Caco-2 (cell line): ENCODE measurements around the gene FBXO17. TPM values are rescaled to one million over a fixed set of nuclear protein-coding genes. Genes with fewer than 3 reads are reported as not detected.

ENCODE experiments used
- BruUV-seq: library from RNA; stranded (reverse); fragments of 400-500 nt; replicated peaks from 2 replicates; lab custom pipeline; 2021; lab: Mats Ljungman, UMichigan
- CTCF ChIA-PET: fragments of 300-600 bp; sonication (Branson Sonifier 250); formaldehyde crosslinking; loops from one replicate; lab custom pipeline; 2022; ENCODE audit warnings: antibody characterized with exemption; lab: Charles Lee
- POLR2A ChIA-PET: fragments of 300-600 bp; sonication (Branson Sonifier 250); formaldehyde crosslinking; loops from one replicate; lab custom pipeline; 2022; ENCODE audit warnings: antibody characterized with exemption; lab: Charles Lee
- DNase-seq, 2 experiments: peaks; one replicate each; pipeline versions ENCODE4 v3.0.0 to v3.0.0-alpha.2; 2020 to 2022
- H3K27me3 ChIP-seq: replicated peaks from 2 replicates; pipeline ENCODE4 v1.6.0; 2011; ENCODE audit warnings: low read length; ENCODE audit not compliant: control insufficient read depth, insufficient read depth
- H3K36me3 ChIP-seq: 2 replicates; pipeline ENCODE4 v1.5.1; 2011; ENCODE audit warnings: low read length; ENCODE audit not compliant: control insufficient read depth, insufficient read depth
- H3K4me1 ChIP-seq: fragments of 250-450 bp; sonication (Bioruptor Pico); 2 replicates; pipeline ENCODE4 v1.5.1; 2020; ENCODE audit warnings: mild to moderate bottlenecking
- H3K4me3 ChIP-seq: 2 replicates; pipeline ENCODE4 v1.5.1; 2011; ENCODE audit warnings: low read depth, mild to moderate bottlenecking, control low read depth, low read length
- H3K9me3 ChIP-seq: fragments of 250-450 bp; sonication (Bioruptor Pico); 2 replicates; pipeline ENCODE4 v1.5.1; 2020; ENCODE audit warnings: mild to moderate bottlenecking, moderate library complexity
- H3K27ac Mint-ChIP-seq: one replicate; pipeline ENCODE4 v1.8.0; 2022; ENCODE audit warnings: mixed read lengths; ENCODE audit not compliant: unreplicated experiment
- H3K27me3 Mint-ChIP-seq: one replicate; pipeline ENCODE4 v1.8.0; 2022; ENCODE audit warnings: mixed read lengths; ENCODE audit not compliant: insufficient read depth, unreplicated experiment
- H3K36me3 Mint-ChIP-seq: one replicate; pipeline ENCODE4 v1.8.0; 2022; ENCODE audit warnings: mild to moderate bottlenecking, mixed read lengths; ENCODE audit not compliant: insufficient read depth, unreplicated experiment
- H3K4me1 Mint-ChIP-seq: one replicate; pipeline ENCODE4 v1.8.0; 2022; ENCODE audit warnings: low read depth, mixed read lengths; ENCODE audit not compliant: unreplicated experiment
- H3K4me3 Mint-ChIP-seq: one replicate; pipeline ENCODE4 v1.8.0; 2022; ENCODE audit warnings: mild to moderate bottlenecking, moderate library complexity, mixed read lengths; ENCODE audit not compliant: unreplicated experiment
- H3K9me3 Mint-ChIP-seq: one replicate; pipeline ENCODE4 v1.8.0; 2022; ENCODE audit warnings: mixed read lengths; ENCODE audit not compliant: unreplicated experiment
- intact Hi-C: fragments of 100-400 bp; cut with micrococcal nuclease; formaldehyde crosslinking; loops from one replicate; pipeline ENCODE4 v1.10.0; 2022; ENCODE audit not compliant: unreplicated experiment
- total RNA-seq: library from RNA; stranded (reverse); gene quantifications from 2 replicates; pipeline ENCODE4 v1.2.3, GENCODE V29; 2022
- TF ChIP-seq, protein P1 (sequence below), 2 experiments: fragments of 200-600 bp in 1 of 2; IDR thresholded peaks; 1 replicate in 1 of 2; 2 replicates in 1 of 2; pipeline versions ENCODE4 v1.5.1 to v1.8.0; 2011 to 2022; ENCODE audit warnings: antibody characterized with exemption in 1 of 2, control low read depth in 1 of 2, inconsistent platforms in 1 of 2, low read depth in 1 of 2, low read length in 1 of 2, mild to moderate bottlenecking in 1 of 2, moderate library complexity in 1 of 2; ENCODE audit not compliant: insufficient read depth in 1 of 2, severe bottlenecking in 1 of 2, unreplicated experiment in 1 of 2

The FBXO17 gene
- total RNA-seq, 1 experiment from 2014 or later: 42.8 TPM

DNA sequence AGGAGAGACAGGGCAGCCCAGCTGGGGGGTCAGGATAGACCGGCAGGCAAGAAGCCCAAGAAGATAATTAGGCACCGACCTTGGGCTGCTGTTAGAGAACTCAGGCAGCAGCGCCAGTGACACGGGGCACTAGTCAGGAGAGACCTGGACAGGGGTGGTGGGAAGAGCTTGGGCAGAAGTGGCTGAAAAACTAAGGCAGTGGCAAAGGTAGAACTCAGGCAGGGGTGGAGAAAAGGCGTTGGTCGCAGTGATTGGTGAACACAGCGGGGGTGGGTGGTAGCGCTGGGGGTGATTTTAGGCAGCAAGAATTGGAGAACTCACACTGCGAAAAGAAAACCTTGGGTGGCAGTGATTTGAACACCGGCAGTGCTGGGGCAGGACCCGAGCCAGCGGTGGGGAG is 67.9 kb downstream of the FBXO17 start:
- ChIA-PET CTCF (interaction anchor here (1.9 kb wide), 1 partner anchor 23 kb away, joined by 4 read pairs; the partner anchor contains the start of genes MRPS12 and SARS2), POLR2A (interaction anchor here (0.5 kb wide), 1 partner anchor 297 kb away, joined by 10 read pairs; no protein-coding TSS in a partner anchor)
- Mint-ChIP-seq H3K4me1 (peaks cover 7% of the 10 kb centered on the region), H3K27me3 (no peaks in the 10 kb centered on the region), H3K36me3 (peaks cover 32% of the 10 kb centered on the region), H3K27ac (no peak overlapping the region), H3K9me3 (no peaks in the 10 kb centered on the region), H3K4me3 (no peak overlapping the region)
- Histone ChIP-seq H3K9me3 (no peaks in the 10 kb centered on the region; the same call in 1 of the 2 replicates), H3K36me3 (peaks cover 3% of the 10 kb centered on the region; the same call in 1 of the 2 replicates), H3K27me3 (no peaks in the 10 kb centered on the region), H3K4me3 (no peak overlapping the region), H3K4me1 (peaks cover 10% of the 10 kb centered on the region)
- intact Hi-C loops: no loop called here
- no TSS peak for BruUV-seq
- DNase-seq: no peak
- TF ChIP-seq, protein P1, sequence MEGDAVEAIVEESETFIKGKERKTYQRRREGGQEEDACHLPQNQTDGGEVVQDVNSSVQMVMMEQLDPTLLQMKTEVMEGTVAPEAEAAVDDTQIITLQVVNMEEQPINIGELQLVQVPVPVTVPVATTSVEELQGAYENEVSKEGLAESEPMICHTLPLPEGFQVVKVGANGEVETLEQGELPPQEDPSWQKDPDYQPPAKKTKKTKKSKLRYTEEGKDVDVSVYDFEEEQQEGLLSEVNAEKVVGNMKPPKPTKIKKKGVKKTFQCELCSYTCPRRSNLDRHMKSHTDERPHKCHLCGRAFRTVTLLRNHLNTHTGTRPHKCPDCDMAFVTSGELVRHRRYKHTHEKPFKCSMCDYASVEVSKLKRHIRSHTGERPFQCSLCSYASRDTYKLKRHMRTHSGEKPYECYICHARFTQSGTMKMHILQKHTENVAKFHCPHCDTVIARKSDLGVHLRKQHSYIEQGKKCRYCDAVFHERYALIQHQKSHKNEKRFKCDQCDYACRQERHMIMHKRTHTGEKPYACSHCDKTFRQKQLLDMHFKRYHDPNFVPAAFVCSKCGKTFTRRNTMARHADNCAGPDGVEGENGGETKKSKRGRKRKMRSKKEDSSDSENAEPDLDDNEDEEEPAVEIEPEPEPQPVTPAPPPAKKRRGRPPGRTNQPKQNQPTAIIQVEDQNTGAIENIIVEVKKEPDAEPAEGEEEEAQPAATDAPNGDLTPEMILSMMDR (IDR thresholded peaks at IDR 0.05; ENCODE audit: insufficient read depth in 1 of 2, low read depth in 1 of 2, low read length in 1 of 2, severe bottlenecking in 1 of 2, unreplicated experiment in 1 of 2): no peak

DNA sequence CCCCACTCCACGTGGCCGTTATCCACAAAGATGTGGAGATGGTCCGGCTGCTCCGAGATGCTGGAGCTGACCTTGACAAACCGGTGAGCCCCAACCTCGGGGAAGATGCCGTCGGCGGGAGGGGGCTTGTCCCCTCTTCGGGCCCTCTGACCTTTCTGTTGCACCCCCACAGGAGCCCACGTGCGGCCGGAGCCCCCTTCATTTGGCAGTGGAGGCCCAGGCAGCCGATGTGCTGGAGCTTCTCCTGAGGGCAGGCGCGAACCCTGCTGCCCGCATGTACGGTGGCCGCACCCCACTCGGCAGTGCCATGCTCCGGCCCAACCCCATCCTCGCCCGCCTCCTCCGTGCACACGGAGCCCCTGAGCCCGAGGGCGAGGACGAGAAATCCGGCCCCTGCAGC is 68.3 kb downstream of the FBXO17 start:
- Mint-ChIP-seq H3K36me3 (peaks cover 29% of the 10 kb centered on the region), H3K9me3 (no peaks in the 10 kb centered on the region), H3K4me3 (no peak overlapping the region), H3K27me3 (no peaks in the 10 kb centered on the region), H3K4me1 (peaks cover 7% of the 10 kb centered on the region), H3K27ac (no peak overlapping the region)
- H3K27me3 ChIP-seq: no peaks in the 10 kb centered on the region
- ChIA-PET CTCF (interaction anchor here (1.9 kb wide), 1 partner anchor 23 kb away, joined by 4 read pairs; the partner anchor contains the start of genes MRPS12 and SARS2), POLR2A (no interaction called here)
- peaks cover 10% of the 10 kb centered on the region for H3K4me1 ChIP-seq
- H3K9me3 ChIP-seq: no peaks in the 10 kb centered on the region; the same call in 1 of the 2 replicates
- peaks cover 3% of the 10 kb centered on the region; the same call in 1 of the 2 replicates for H3K36me3 ChIP-seq
- intact Hi-C loops: no loop called here
- no TSS peak for BruUV-seq
- TF ChIP-seq, protein P1 (IDR thresholded peaks at IDR 0.05; ENCODE audit: insufficient read depth in 1 of 2, low read depth in 1 of 2, low read length in 1 of 2, severe bottlenecking in 1 of 2, unreplicated experiment in 1 of 2): no peak
- no peak overlapping the region for H3K4me3 ChIP-seq
- no peak for DNase-seq

DNA sequence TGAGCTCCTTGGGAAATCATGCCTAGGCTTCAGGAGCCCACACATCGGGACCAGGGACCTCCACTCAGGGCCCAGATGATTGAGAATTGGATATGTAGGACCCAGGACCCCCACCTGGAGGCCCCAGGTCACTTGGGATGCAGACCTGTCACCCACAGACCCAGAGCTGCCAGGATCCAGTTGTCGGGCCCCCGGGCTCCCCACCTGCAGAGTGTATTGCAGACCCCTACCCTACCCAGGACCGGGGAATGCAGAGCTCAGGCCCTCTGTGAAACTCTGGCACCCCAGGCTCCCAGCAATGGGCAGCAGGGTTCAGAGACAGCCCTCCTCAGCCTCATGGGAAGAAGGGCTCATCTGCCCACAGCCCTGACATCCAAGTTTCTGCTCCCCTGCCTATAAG is 69.9 kb downstream of the FBXO17 start:
- Mint-ChIP-seq H3K4me3 (no peak overlapping the region), H3K36me3 (peaks cover 34% of the 10 kb centered on the region), H3K9me3 (no peaks in the 10 kb centered on the region), H3K4me1 (peaks cover 12% of the 10 kb centered on the region), H3K27me3 (no peaks in the 10 kb centered on the region), H3K27ac (no peak overlapping the region)
- intact Hi-C loops: no loop called here
- ChIA-PET CTCF (interaction anchor here (1.9 kb wide), 1 partner anchor 25 kb away, joined by 4 read pairs; the partner anchor contains the start of genes MRPS12 and SARS2), POLR2A (no interaction called here)
- peaks cover 3% of the 10 kb centered on the region; the same call in 1 of the 2 replicates for H3K36me3 ChIP-seq
- TF ChIP-seq, protein P1 (IDR thresholded peaks at IDR 0.05; ENCODE audit: insufficient read depth in 1 of 2, low read depth in 1 of 2, low read length in 1 of 2, severe bottlenecking in 1 of 2, unreplicated experiment in 1 of 2): no peak
- H3K4me3 ChIP-seq: no peak overlapping the region
- no peaks in the 10 kb centered on the region for H3K27me3 ChIP-seq
- H3K4me1 ChIP-seq: peaks cover 15% of the 10 kb centered on the region
- BruUV-seq: no TSS peak
- DNase-seq: no peak
- H3K9me3 ChIP-seq: no peaks in the 10 kb centered on the region; the same call in 1 of the 2 replicates
